HCT116 (cell line): ENCODE measurements around the gene DDX56. TPM values are rescaled to one million over a fixed set of nuclear protein-coding genes. Genes with fewer than 3 reads are reported as not detected.

Source experiments
- ATAC-seq: fragments of 200-7000 bp; cut with Tn5 transposase; 2 replicates; pipeline ENCODE4 v1.9.1; 2020; ENCODE audit warnings: mild to moderate bottlenecking, moderate library complexity
- BruUV-seq: library from RNA; stranded (reverse); fragments of 400-500 nt; replicated peaks from 2 replicates; lab custom pipeline; 2021; lab: Mats Ljungman, UMichigan
- CTCF ChIA-PET: fragments of 300-600 bp; sonication (Branson Sonifier 250); formaldehyde crosslinking; loops from one replicate; lab custom pipeline; 2021; ENCODE audit warnings: antibody characterized with exemption; lab: Charles Lee
- POLR2A ChIA-PET: fragments of 300-600, 350-600 bp; sonication (Branson Sonifier 250); formaldehyde crosslinking; loops from one replicate; lab custom pipeline; 2021; ENCODE audit warnings: antibody characterized with exemption; lab: Charles Lee
- RAD21 ChIA-PET, 2 experiments: fragments of 300-600 bp; sonication (Branson Sonifier 250); formaldehyde crosslinking; loops; one replicate each; lab custom pipeline; 2023; ENCODE audit warnings: low total read pairs in 2 of 2; ENCODE audit not compliant: uncharacterized antibody in 2 of 2, unreplicated experiment in 2 of 2, low non-redundant PET in 1 of 2; lab: Charles Lee
- DNase-seq: peaks from one replicate; pipeline ENCODE4 v3.0.0-alpha.2; 2010; ENCODE audit warnings: low read depth, low spot score
- H2AFZ ChIP-seq: fragments of 200-600 bp; shearing (Covaris generic), sonication (generic); 2 replicates; pipeline ENCODE4 v1.6.1; 2017; ENCODE audit warnings: low read depth, mixed run types, mixed read lengths, antibody characterized with exemption, low read length; ENCODE audit not compliant: poor library complexity, severe bottlenecking
- H3K27ac ChIP-seq: 2 replicates; pipeline ENCODE4 v1.5.1; 2012; ENCODE audit warnings: low read depth, low read length
- H3K27me3 ChIP-seq: fragments of 200-600 bp; sonication (generic); 2 replicates; pipeline ENCODE4 v1.6.1; 2016; ENCODE audit warnings: mixed run types, low read length, mixed read lengths; ENCODE audit not compliant: insufficient read depth
- H3K36me3 ChIP-seq, 2 experiments: fragments of 200-500 bp in 1 of 2; fragments of 200-600 bp in 1 of 2; sonication (Bioruptor generic) in 1 of 2; sonication (generic) in 1 of 2; 2 replicates each; pipeline versions ENCODE4 v1.5.1 to v1.6.1; 2014 to 2016; ENCODE audit warnings: low read length in 2 of 2, inconsistent platforms in 1 of 2, mixed read lengths in 1 of 2, mixed run types in 1 of 2; ENCODE audit not compliant: insufficient read depth in 2 of 2, control insufficient read depth in 1 of 2
- H3K4me1 ChIP-seq, 2 experiments: fragments of 200-600 bp in 1 of 2; sonication (generic) in 1 of 2; 2 replicates each; pipeline versions ENCODE4 v1.5.1 to v1.6.1; 2012 to 2017; ENCODE audit warnings: low read length in 2 of 2, inconsistent platforms in 1 of 2, mild to moderate bottlenecking in 1 of 2, mixed read lengths in 1 of 2, mixed run types in 1 of 2, moderate library complexity in 1 of 2; ENCODE audit not compliant: insufficient read depth in 2 of 2, control insufficient read depth in 1 of 2
- H3K4me2 ChIP-seq: fragments of 200-600 bp; sonication (generic); 2 replicates; pipeline ENCODE4 v1.6.1; 2017; ENCODE audit warnings: mixed run types, low read length, mixed read lengths
- H3K4me3 ChIP-seq, 2 experiments: fragments of 200-600 bp in 1 of 2; sonication (generic) in 1 of 2; replicated peaks in 1 of 2; 2 replicates each; pipeline ENCODE4 v1.5.1; 2011 to 2016; ENCODE audit warnings: low read length in 2 of 2, control low read depth in 1 of 2, low read depth in 1 of 2, mild to moderate bottlenecking in 1 of 2, mixed read lengths in 1 of 2, mixed run types in 1 of 2
- H3K79me2 ChIP-seq: fragments of 200-600 bp; sonication (generic); 2 replicates; pipeline ENCODE4 v1.6.1; 2017; ENCODE audit warnings: mild to moderate bottlenecking, mixed run types, low read length, moderate library complexity, mixed read lengths; ENCODE audit not compliant: insufficient read depth
- H3K9ac ChIP-seq: fragments of 200-600 bp; sonication (generic); 2 replicates; pipeline ENCODE4 v1.6.1; 2016; ENCODE audit warnings: low read length, mixed read lengths
- H3K9me2 ChIP-seq: fragments of 200-600 bp; sonication (generic), shearing (Covaris generic); 2 replicates; pipeline ENCODE4 v1.6.1; 2017; ENCODE audit warnings: mixed run types, mild to moderate bottlenecking, moderate library complexity; ENCODE audit not compliant: insufficient read depth
- H3K9me3 ChIP-seq, 2 experiments: fragments of 200-500 bp in 1 of 2; fragments of 200-600 bp in 1 of 2; sonication (Bioruptor generic) in 1 of 2; sonication (generic) in 1 of 2; 2 replicates each; pipeline ENCODE4 v1.6.1; 2014 to 2017; ENCODE audit warnings: low read length in 2 of 2, mixed read lengths in 2 of 2, inconsistent platforms in 1 of 2, low read depth in 1 of 2, mild to moderate bottlenecking in 1 of 2, mixed run types in 1 of 2, moderate library complexity in 1 of 2; ENCODE audit not compliant: control insufficient read depth in 1 of 2, insufficient read depth in 1 of 2
- H4K20me1 ChIP-seq: fragments of 200-600 bp; sonication (generic), shearing (Covaris generic); 2 replicates; pipeline ENCODE4 v1.6.1; 2017; ENCODE audit warnings: mixed run types, mild to moderate bottlenecking, moderate library complexity; ENCODE audit not compliant: insufficient read depth
- CBX3 ChIP-seq: IDR thresholded peaks from 2 replicates; pipeline ENCODE4 v1.6.1; 2012; ENCODE audit warnings: low read depth
- EGR1 ChIP-seq: IDR thresholded peaks from 2 replicates; pipeline ENCODE4 v1.6.1; 2012; ENCODE audit warnings: low read depth
- EZH2phosphoT487 ChIP-seq: fragments of 200-600 bp; IDR thresholded peaks from 2 replicates; pipeline ENCODE4 v1.6.1; 2018; ENCODE audit warnings: antibody characterized with exemption, borderline replicate concordance
- JUND ChIP-seq: IDR thresholded peaks from 2 replicates; pipeline ENCODE4 v1.6.1; 2012
- POLR2A ChIP-seq: IDR thresholded peaks from 2 replicates; pipeline ENCODE4 v1.7.0; 2011; ENCODE audit warnings: borderline replicate concordance; ENCODE audit not compliant: insufficient read depth, insufficient read length; ENCODE audit errors: extremely low read depth
- POLR2AphosphoS5 ChIP-seq: IDR thresholded peaks from 2 replicates; pipeline ENCODE4 v1.6.1; 2011; ENCODE audit warnings: mild to moderate bottlenecking, low read depth, low read length, moderate library complexity
- REST ChIP-seq: IDR thresholded peaks from 2 replicates; pipeline ENCODE4 v1.6.1; 2012; ENCODE audit warnings: low read depth
- TCF7L2 ChIP-seq: IDR thresholded peaks from 2 replicates; pipeline ENCODE4 v1.7.0; 2011; ENCODE audit warnings: borderline replicate concordance, inconsistent platforms; ENCODE audit not compliant: insufficient read depth, insufficient read length; ENCODE audit errors: extremely low read depth
- ZFX ChIP-seq: fragments of 450-650 bp; IDR thresholded peaks from 2 replicates; pipeline ENCODE4 v1.6.1; 2017
- intact Hi-C: fragments of 100-400 bp; cut with micrococcal nuclease; formaldehyde crosslinking; loops from 2 replicates; pipeline ENCODE4 v1.10.0; 2022
- total RNA-seq: library from RNA; stranded (reverse); gene quantifications from one replicate; pipeline ENCODE4 v1.2.1, GENCODE V29; 2021; ENCODE audit not compliant: unreplicated experiment
- TF ChIP-seq, protein P1 (sequence below): IDR thresholded peaks from 2 replicates; pipeline ENCODE4 v1.6.1; 2011; ENCODE audit warnings: mild to moderate bottlenecking, low read length, moderate library complexity; ENCODE audit not compliant: insufficient replicate concordance; ENCODE audit errors: extremely low read depth
- TF ChIP-seq, protein P2 (sequence below): IDR thresholded peaks from 2 replicates; pipeline ENCODE4 v1.6.1; 2012

Gene DDX56
- total RNA-seq, 1 experiment from 2014 or later = 119 TPM

DNA sequence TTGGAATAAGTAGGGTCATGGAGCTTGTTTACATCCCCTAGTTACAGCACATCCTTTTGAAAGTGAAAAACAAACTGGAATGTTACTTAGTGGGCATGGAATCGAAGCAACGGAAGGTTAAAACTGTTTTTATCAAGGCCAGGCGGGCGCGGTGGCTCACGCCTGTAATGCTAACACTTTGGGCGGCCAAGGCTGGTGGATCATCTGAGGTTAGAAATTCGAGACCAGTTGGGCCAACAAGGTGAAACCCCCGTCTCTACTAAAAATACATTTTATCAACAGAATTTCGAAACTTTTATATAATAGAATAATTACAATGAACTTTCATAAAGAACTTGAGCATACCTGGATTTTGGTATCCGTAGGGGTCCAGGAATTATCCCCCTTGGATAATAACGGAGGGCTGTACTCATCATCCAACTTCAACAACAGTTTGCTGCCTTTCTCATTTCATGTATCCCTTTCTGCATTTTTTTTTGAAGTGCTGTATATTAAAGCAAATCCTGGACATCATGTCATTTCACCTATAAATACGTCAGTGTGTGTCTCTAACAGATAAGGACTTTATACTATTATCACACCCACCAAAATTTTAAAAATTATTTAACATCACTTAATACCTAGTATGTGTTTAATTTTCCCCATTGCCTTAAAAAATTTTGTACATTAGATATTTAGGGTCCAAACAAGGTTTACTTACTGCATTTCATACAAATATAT lies 9.6 kb upstream of the DDX56 start:
- DNase-seq (no peak), ATAC-seq (no peak)
- intact Hi-C loops = loop anchor here (10.0 kb wide), 1 partner anchor 381 kb away; no protein-coding TSS in a partner anchor
- Histone ChIP-seq H3K79me2 (peaks cover 33% of the 10 kb centered on the region), H4K20me1 (no peaks in the 10 kb centered on the region), H3K4me3 (peak overlapping the region; percentile 79 to 98), H3K9me2 (no peaks in the 10 kb centered on the region), H3K27me3 (no peaks in the 10 kb centered on the region), H2AFZ (no peak overlapping the region), H3K9me3 (no peaks in the 10 kb centered on the region), H3K36me3 (peaks cover 12 to 19% of the 10 kb centered on the region in 2 experiments; a peak in 3 of 4 replicates), H3K4me1 (peaks cover 5 to 22% of the 10 kb centered on the region in 2 experiments; a peak in 3 of 4 replicates), H3K4me2 (peak overlapping the region; percentile 81), H3K9ac (peak overlapping the region; percentile 79), H3K27ac (peak overlapping the region; percentile 72)
- ChIA-PET RAD21 (no interaction called here), CTCF (interaction anchor here (0.8 kb wide), 1 partner anchor 9 kb away, joined by 3 read pairs; no protein-coding TSS in a partner anchor), POLR2A (interaction anchor here (1.8 to 2.0 kb wide), 2 partner anchors 10 to 23 kb away, joined by 4 to 14 read pairs; partner anchors contain the start of genes DDX56 and OGDH)
- BruUV-seq = no TSS peak
- TF ChIP-seq EGR1 (no peak), JUND (no peak), CBX3 (no peak), EZH2phosphoT487 (no peak)

DNA sequence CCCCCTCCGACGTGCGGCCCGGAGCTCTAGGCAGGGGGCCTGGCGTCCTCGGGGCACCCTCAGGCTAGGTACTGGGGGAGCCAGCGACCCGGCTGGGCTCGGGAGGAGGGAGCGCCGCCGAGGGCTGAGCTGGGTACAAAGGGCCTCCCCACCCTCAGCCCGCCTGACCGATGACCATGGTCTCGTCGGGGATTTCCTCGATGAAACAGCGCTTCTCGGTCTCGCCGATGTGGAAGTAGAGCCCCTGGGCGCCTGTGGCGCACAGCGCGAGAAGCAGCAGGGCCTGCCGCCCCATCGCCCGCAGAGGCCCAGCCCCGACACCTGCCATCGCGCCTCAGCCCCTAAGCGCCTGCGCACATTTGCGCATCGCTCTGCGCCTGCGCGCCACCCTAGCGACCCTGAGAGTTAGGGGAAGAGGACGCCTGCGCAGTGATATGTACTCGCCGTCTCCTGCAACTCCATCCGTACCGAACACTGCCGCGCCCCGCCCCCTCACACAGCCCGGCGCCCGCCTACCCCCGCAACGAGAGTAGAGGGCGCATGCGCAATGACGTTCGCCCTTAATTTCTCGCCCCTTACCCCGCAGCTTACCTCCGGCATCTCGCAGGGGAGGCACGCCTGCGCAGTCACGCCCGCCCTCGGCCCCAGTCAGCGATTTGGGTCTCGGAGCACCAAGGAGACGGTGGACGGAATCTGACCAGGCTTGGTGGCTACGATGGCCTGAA lies 8.3 kb upstream of the DDX56 start, which contains the start of gene TMED4:
Gene TMED4, minus strand, starts transcription at position 353 of the 725 bp plus-strand sequence. Its CDS starts 25 bp downstream, at position 328.
- Histone ChIP-seq H3K9me3 (no peaks in the 10 kb centered on the region), H3K4me3 (peak within 1 kb of the TSS; percentile 79 to 98), H3K79me2 (peaks cover 38% of the 10 kb centered on the region), H3K9ac (peak within 1 kb of the TSS; percentile 84), H2AFZ (no peak within 1 kb of the TSS), H4K20me1 (no peaks in the 10 kb centered on the region), H3K4me1 (peaks cover 5 to 16% of the 10 kb centered on the region in 2 experiments; a peak in 2 of 4 replicates), H3K27ac (peak within 1 kb of the TSS; percentile 80), H3K4me2 (peak within 1 kb of the TSS; percentile 81), H3K27me3 (no peaks in the 10 kb centered on the region), H3K36me3 (peaks cover 17 to 20% of the 10 kb centered on the region in 2 experiments; a peak in 3 of 4 replicates), H3K9me2 (no peaks in the 10 kb centered on the region)
- ChIA-PET POLR2A (interaction anchor here (0.7 to 1.8 kb wide), 3 partner anchors 9 to 418 kb away, joined by 3 to 14 read pairs (median 3); partner anchors contain the start of genes DDX56 and PPIA), CTCF (interaction anchor here (0.8 to 0.9 kb wide), 2 partner anchors 8 to 554 kb away, joined by 3 to 5 read pairs; no protein-coding TSS in a partner anchor), RAD21 (no interaction called here)
- DNase-seq = peak; percentile 96
- no TSS peak for BruUV-seq
- peak; percentile 94 for ATAC-seq
- intact Hi-C loops = loop anchor here (10.0 kb wide), 1 partner anchor 383 kb away; no protein-coding TSS in a partner anchor
- peak; percentile 90 for TF ChIP-seq POLR2A
- TF ChIP-seq ZFX = peak; percentile 93
- TF ChIP-seq REST = no peak
- TF ChIP-seq, protein P1, sequence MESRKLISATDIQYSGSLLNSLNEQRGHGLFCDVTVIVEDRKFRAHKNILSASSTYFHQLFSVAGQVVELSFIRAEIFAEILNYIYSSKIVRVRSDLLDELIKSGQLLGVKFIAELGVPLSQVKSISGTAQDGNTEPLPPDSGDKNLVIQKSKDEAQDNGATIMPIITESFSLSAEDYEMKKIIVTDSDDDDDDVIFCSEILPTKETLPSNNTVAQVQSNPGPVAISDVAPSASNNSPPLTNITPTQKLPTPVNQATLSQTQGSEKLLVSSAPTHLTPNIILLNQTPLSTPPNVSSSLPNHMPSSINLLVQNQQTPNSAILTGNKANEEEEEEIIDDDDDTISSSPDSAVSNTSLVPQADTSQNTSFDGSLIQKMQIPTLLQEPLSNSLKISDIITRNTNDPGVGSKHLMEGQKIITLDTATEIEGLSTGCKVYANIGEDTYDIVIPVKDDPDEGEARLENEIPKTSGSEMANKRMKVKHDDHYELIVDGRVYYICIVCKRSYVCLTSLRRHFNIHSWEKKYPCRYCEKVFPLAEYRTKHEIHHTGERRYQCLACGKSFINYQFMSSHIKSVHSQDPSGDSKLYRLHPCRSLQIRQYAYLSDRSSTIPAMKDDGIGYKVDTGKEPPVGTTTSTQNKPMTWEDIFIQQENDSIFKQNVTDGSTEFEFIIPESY = no peak
- peak; percentile 95 for TF ChIP-seq POLR2AphosphoS5
- no peak for TF ChIP-seq TCF7L2
- TF ChIP-seq, protein P2, sequence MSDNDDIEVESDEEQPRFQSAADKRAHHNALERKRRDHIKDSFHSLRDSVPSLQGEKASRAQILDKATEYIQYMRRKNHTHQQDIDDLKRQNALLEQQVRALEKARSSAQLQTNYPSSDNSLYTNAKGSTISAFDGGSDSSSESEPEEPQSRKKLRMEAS = no peak
